Breast epithelium (tissue), 4 donors: ENCODE measurements around the gene HOXB13. TPM values are rescaled to one million over a fixed set of nuclear protein-coding genes. Genes with fewer than 3 reads are reported as not detected.

Experiments
- DNase-seq, 2 donors: peaks; one replicate each; pipeline ENCODE4 v3.0.0-alpha.2; 2019; ENCODE audit warnings: low spot score in 2 of 2
- H3K27ac ChIP-seq, 2 donors: fragments of 200-600 bp; sonication (generic) in 1 of 2; one replicate each; pipeline ENCODE4 v1.5.1; 2016 to 2019; ENCODE audit warnings: mild to moderate bottlenecking in 1 of 2
- H3K27me3 ChIP-seq, 2 donors: fragments of 200-600 bp; sonication (generic) in 1 of 2; one replicate each; pipeline versions ENCODE4 v1.5.1 to v1.6.0; 2017 to 2019; ENCODE audit warnings: control low read depth in 1 of 2, mild to moderate bottlenecking in 1 of 2
- H3K36me3 ChIP-seq: fragments of 200-600 bp; one replicate; pipeline ENCODE4 v1.5.1; 2019
- H3K4me1 ChIP-seq, 2 donors: fragments of 200-600 bp; sonication (generic); one replicate each; pipeline ENCODE4 v1.5.1; 2016 to 2019; ENCODE audit warnings: control low read depth in 1 of 2
- H3K4me3 ChIP-seq, 3 donors: fragments of 200-600 bp; sonication (generic); 1 replicate in 2 of 3; 2 replicates in 1 of 3; pipeline ENCODE4 v1.5.1; 2016 to 2019; ENCODE audit warnings: mild to moderate bottlenecking in 3 of 3, moderate library complexity in 2 of 3
- H3K9me3 ChIP-seq, 2 donors: fragments of 200-600 bp; sonication (generic) in 1 of 2; one replicate each; pipeline ENCODE4 v1.5.1; 2016 to 2019; ENCODE audit warnings: control low read depth in 1 of 2
- POLR2A ChIP-seq: fragments of 450-650 bp; IDR thresholded peaks from one replicate; pipeline ENCODE4 v1.6.1; 2016; ENCODE audit warnings: antibody characterized with exemption, mild to moderate bottlenecking, moderate library complexity
- POLR2AphosphoS5 ChIP-seq, 3 donors: sonication (generic); formaldehyde crosslinking; IDR thresholded peaks; one replicate each; pipeline ENCODE4 v1.6.1; 2017; ENCODE audit warnings: antibody characterized with exemption in 3 of 3
- intact Hi-C: fragments of 100-400 bp; cut with DNase I; formaldehyde crosslinking; loops from one replicate; pipeline ENCODE4 v1.15.1; 2023; ENCODE audit warnings: low total_unique reads
- total RNA-seq, 3 donors: library from RNA; depleted of rRNA; stranded (reverse); fragments of >200 nt; gene quantifications; one replicate each; pipeline ENCODE4 v1.1.0, GENCODE V29; 2016
- TF ChIP-seq, protein P1 (sequence below), 3 donors: fragments of 450-650 bp; IDR thresholded peaks; one replicate each; pipeline ENCODE4 v1.5.1; 2016 to 2017; ENCODE audit warnings: antibody characterized with exemption in 3 of 3, mild to moderate bottlenecking in 3 of 3, moderate library complexity in 3 of 3

Gene HOXB13
- total RNA-seq, 3 donors from 2014 or later = 0.16 TPM; not detected in 2

- Histone ChIP-seq H3K36me3 (no peaks in the 10 kb centered on the region), H3K4me3 (no peak within 1 kb of the TSS), H3K27ac (no peak within 1 kb of the TSS), H3K4me1 (no peaks in the 10 kb centered on the region), H3K9me3 (no peaks in the 10 kb centered on the region), H3K27me3 (peaks cover 8 to 100% of the 10 kb centered on the region in 2 donors)
- intact Hi-C loops = loop anchor here (5.0 kb wide), 1 partner anchor 671 kb away; no protein-coding TSS in a partner anchor
- no peak for DNase-seq
- TF ChIP-seq POLR2AphosphoS5 (IDR thresholded peaks at IDR 0.05) (no peak), POLR2A (no peak)
- TF ChIP-seq, protein P1, sequence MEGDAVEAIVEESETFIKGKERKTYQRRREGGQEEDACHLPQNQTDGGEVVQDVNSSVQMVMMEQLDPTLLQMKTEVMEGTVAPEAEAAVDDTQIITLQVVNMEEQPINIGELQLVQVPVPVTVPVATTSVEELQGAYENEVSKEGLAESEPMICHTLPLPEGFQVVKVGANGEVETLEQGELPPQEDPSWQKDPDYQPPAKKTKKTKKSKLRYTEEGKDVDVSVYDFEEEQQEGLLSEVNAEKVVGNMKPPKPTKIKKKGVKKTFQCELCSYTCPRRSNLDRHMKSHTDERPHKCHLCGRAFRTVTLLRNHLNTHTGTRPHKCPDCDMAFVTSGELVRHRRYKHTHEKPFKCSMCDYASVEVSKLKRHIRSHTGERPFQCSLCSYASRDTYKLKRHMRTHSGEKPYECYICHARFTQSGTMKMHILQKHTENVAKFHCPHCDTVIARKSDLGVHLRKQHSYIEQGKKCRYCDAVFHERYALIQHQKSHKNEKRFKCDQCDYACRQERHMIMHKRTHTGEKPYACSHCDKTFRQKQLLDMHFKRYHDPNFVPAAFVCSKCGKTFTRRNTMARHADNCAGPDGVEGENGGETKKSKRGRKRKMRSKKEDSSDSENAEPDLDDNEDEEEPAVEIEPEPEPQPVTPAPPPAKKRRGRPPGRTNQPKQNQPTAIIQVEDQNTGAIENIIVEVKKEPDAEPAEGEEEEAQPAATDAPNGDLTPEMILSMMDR (IDR thresholded peaks at IDR 0.05) = no peak
These were observed 5.6 kb downstream of the HOXB13 start, which contains the start of gene PRAC2 for GRCh38 chr17:48722915-48723422. Gene PRAC2 (plus strand): TSS chr17:48723185. CDS start chr17:48724411, 1,226 bp downstream.

DNA sequence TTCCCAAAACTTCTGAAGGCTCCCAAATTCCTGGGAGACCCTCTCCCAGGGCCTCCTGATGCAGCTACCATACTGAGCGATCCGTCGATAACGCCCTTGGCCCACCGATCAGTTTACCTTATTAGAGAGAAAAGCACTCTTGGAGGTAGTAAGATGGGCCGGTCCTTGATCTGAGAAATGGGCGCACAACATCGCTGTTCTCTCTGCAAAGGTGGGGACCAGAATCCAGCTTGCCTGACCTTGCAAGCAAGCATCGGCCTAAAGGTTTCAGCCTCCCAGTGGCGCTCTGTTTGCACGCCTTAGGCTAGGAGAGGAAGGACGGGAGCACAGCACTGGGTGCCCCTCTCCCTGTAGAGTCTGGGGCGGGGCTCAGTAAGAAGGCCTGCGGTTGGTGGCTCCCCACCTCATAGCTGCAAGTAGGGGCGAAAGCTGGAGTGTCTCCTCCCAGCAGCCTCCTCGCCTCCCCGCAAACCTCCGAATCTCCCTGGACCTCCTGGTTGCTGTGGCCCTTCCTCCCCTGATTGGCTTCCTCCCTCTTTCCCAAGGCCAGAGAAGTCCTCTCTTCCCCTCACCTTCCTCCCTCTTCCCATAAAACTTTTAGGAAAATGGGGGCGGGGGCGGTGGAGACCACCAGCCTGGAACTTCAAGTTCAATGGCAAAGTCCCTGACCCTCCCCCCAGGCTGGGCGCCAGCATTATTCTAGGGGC lies 6.2 kb downstream of the HOXB13 start, which contains the start of gene PRAC1:
PRAC1 (minus strand) TSS at position 318 of the 707 bp plus-strand sequence; CDS start at position 192, 126 bp downstream.
- TF ChIP-seq, protein P1 (IDR thresholded peaks at IDR 0.05) = no peak
- H3K36me3 ChIP-seq = no peaks in the 10 kb centered on the region
- intact Hi-C loops = loop anchor here (5.0 kb wide), 1 partner anchor 670 kb away; no protein-coding TSS in a partner anchor
- H3K27ac ChIP-seq = no peak within 1 kb of the TSS
- H3K9me3 ChIP-seq = no peaks in the 10 kb centered on the region
- H3K4me1 ChIP-seq = no peaks in the 10 kb centered on the region
- no peak for DNase-seq
- peaks cover 8 to 100% of the 10 kb centered on the region in 2 donors for H3K27me3 ChIP-seq
- H3K4me3 ChIP-seq = no peak within 1 kb of the TSS

DNA sequence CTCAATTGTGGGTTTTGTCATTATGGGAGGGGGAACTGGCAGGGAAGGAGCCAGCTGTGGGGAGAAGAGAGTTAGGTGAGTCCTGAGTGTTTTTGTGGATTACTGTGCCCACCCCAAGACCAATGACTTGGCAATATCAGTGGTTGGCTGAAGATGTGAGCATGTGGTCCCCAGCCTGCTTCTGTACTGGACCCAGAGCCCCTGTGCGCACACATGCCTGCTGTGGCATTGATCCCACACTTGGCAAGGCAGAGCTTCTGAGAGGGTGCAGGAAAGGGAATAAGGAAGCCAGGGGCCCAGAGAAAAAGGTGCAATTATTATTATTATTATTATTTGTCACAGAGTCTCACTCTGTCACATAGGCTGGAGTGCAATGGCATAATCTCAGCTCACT lies 7.5 kb downstream of the HOXB13 start:
- H3K4me1 ChIP-seq = no peaks in the 10 kb centered on the region
- H3K27ac ChIP-seq = no peak overlapping the region
- intact Hi-C loops = loop anchor here (5.0 kb wide), 1 partner anchor 669 kb away; no protein-coding TSS in a partner anchor
- DNase-seq = no peak
- no peak for TF ChIP-seq POLR2AphosphoS5 (IDR thresholded peaks at IDR 0.05)
- TF ChIP-seq, protein P1 (IDR thresholded peaks at IDR 0.05) = no peak
- no peak for TF ChIP-seq POLR2A
- no peaks in the 10 kb centered on the region for H3K36me3 ChIP-seq
- H3K4me3 ChIP-seq = no peak overlapping the region
- no peaks in the 10 kb centered on the region for H3K9me3 ChIP-seq
- H3K27me3 ChIP-seq = peaks cover 8 to 100% of the 10 kb centered on the region in 2 donors

DNA sequence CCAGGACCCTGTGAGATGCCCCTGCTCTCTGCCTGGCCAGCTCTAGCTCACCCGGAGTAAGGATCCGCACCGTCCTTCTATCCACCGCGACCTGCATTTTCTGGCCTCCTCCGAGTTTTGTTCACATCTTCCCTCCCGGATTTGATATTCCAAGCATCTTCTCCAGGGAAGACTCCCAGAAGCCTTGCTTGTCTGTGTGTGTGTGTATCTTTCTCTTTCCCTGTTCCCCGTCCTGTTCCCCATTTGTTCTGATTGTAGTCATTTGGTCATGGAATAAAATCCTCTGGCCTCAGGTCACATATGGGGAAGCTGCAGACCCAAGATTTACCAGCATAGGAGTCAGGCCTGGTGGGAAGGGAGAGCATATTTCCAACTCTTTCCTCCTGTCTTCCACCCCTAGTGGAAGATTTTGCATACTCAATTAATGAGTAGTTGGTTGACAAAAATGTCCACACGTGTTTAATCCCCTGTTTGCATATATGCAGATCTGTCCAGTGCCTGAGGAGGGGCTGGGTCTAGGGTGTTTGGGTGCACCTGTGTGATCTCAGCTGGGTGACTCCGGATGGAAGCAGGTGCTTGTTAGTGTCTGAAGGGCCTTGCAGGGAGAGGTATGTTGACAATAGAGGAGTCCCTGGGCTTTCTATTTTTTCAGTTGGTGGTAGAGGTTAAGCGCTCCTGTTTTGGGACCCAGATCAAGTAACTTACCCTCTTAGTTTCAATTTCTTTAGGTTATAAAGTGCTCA lies 8.1 kb downstream of the HOXB13 start:
- Histone ChIP-seq H3K4me1 (no peaks in the 10 kb centered on the region), H3K27ac (no peak overlapping the region), H3K4me3 (no peak overlapping the region), H3K36me3 (no peaks in the 10 kb centered on the region), H3K27me3 (peaks cover 7 to 100% of the 10 kb centered on the region in 2 donors), H3K9me3 (no peaks in the 10 kb centered on the region)
- no peak for DNase-seq
- no peak for TF ChIP-seq POLR2AphosphoS5 (IDR thresholded peaks at IDR 0.05)
- TF ChIP-seq, protein P1 (IDR thresholded peaks at IDR 0.05) = no peak
- no peak for TF ChIP-seq POLR2A
- intact Hi-C loops = loop anchor here (5.0 kb wide), 1 partner anchor 668 kb away; no protein-coding TSS in a partner anchor
